ENCODE data around the gene FAM161A.
"Not testable (repeated sequence)": the region's sequence is repeated elsewhere in the genome, so short reads cannot be mapped to it uniquely, and the experiment has no call there.

FAM161A gene

DNA sequence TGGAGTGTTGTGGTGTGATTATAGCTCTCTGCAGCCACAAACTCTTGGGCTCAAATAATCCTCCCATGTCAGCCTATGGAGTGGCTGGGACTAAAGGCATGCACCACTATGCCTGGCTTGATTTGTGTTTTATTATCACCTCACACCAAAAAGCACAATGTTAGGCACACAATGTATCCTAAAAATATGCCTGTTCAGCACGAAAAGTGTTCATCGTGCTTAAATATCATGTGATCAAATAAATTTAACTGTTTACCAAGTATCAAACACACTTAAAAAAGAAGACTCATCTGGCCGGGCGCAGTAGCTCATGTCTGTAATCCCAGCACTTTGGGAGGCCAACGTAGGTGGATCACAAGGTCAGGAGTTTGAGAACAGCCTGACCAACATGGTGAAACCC lies 29.0 kb upstream of the FAM161A start:
- DNase-seq (ENCODE audit: extremely low spot score) = no peak
- ChIA-PET POLR2A (interaction anchor here (0.6 kb wide), 2 partner anchors 381 to 797 kb away, joined by 3 to 4 read pairs; no protein-coding TSS in a partner anchor), CTCF (interaction anchor here (0.7 to 1.4 kb wide), 2 partner anchors 11 to 15 kb away, joined by 3 to 5 read pairs; no protein-coding TSS in a partner anchor)
- TF ChIP-seq, protein P1, sequence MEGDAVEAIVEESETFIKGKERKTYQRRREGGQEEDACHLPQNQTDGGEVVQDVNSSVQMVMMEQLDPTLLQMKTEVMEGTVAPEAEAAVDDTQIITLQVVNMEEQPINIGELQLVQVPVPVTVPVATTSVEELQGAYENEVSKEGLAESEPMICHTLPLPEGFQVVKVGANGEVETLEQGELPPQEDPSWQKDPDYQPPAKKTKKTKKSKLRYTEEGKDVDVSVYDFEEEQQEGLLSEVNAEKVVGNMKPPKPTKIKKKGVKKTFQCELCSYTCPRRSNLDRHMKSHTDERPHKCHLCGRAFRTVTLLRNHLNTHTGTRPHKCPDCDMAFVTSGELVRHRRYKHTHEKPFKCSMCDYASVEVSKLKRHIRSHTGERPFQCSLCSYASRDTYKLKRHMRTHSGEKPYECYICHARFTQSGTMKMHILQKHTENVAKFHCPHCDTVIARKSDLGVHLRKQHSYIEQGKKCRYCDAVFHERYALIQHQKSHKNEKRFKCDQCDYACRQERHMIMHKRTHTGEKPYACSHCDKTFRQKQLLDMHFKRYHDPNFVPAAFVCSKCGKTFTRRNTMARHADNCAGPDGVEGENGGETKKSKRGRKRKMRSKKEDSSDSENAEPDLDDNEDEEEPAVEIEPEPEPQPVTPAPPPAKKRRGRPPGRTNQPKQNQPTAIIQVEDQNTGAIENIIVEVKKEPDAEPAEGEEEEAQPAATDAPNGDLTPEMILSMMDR (IDR thresholded peaks at IDR 0.05; ENCODE audit: control extremely low read depth, extremely low read depth, low read depth, missing control alignments) = no peak

DNA sequence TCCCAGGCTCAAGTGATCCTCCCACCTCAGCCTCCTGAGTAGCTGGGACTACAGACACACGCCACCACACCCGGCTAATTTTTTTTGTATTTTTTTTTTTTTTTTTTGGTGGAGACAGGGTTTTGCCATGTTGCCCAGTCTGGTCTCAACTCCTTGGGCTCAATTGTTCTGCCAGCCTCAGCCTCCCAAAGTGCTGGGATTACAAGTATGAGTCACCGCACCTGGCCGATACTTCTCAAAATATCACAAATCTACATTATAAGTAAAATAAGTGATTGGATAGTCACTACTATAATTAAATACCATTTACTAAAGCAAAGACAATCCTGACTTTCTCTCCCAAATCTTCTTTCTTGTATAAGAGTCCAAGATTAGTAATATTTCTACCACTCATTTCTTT lies 25.5 kb upstream of the FAM161A start:
- CTCF ChIA-PET; DNase-seq (ENCODE audit: extremely low spot score): not testable (repeated sequence)
- POLR2A ChIA-PET = interaction anchor here (0.6 to 0.7 kb wide), 2 partner anchors 115 to 348 kb away, joined by 4 to 6 read pairs; no protein-coding TSS in a partner anchor

DNA sequence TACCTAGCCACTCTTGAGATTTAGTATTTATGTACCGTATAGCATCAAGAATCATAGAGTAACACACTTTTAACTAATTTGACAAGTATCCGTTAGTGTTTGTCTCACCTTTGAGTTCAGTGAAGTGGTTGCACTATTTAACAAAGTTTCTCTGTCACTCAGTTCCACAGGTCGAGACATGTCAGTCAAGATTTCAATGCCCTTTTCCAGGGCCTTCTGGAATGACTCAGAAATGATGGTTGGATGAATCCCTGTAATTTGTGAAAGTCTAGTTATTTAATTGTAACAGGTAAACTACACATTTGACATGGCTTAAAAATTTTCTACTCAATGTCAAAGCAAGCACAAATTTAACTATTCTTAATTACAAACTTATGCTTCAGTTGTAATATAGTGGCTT lies 24.9 kb upstream of the FAM161A start:
- DNase-seq (ENCODE audit: extremely low spot score) = no peak
- TF ChIP-seq, protein P1 (IDR thresholded peaks at IDR 0.05; ENCODE audit: control extremely low read depth, extremely low read depth, low read depth, missing control alignments) = no peak
- CTCF ChIA-PET = interaction anchor here (0.8 kb wide), 1 partner anchor 8 kb away, joined by 3 read pairs; no protein-coding TSS in a partner anchor
- POLR2A ChIA-PET = interaction anchor here (0.7 kb wide), 1 partner anchor 349 kb away, joined by 4 read pairs; no protein-coding TSS in a partner anchor

DNA sequence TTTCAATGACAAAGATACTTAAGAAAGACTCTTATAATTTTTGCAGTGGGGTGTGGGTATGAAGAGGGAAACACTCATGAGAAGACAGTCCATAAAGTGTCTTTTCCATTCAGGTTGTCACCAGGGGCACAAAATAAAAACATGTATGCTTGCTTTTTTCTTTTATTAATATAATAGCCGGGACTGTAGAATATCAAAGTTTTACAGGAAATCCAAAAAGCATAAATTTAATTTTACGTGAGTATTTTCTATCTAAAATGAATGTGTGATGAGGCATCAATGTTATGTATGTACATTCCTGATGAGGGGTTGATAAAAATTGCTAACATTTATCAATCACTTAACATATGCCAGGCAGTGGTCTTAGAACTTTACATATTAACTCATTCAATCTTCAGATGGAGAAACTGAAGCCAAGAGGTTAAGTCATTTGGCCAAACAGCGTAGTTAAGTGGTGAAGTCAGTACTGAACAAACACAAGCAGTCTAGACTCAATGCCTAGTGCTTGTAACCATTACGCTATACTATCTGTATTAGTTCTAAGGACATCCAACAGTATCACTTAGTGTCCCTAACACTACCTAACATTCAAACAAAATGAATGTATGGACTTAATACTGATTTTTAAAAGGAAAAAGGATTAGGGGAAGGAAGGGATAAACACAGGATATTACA lies 23.8 kb upstream of the FAM161A start:
- ChIA-PET CTCF (interaction anchor here (0.8 kb wide), 1 partner anchor 9 kb away, joined by 3 read pairs; no protein-coding TSS in a partner anchor), POLR2A (no interaction called here)
- DNase-seq (ENCODE audit: extremely low spot score) = no peak
- TF ChIP-seq, protein P1 (IDR thresholded peaks at IDR 0.05; ENCODE audit: control extremely low read depth, extremely low read depth, low read depth, missing control alignments) = no peak

DNA sequence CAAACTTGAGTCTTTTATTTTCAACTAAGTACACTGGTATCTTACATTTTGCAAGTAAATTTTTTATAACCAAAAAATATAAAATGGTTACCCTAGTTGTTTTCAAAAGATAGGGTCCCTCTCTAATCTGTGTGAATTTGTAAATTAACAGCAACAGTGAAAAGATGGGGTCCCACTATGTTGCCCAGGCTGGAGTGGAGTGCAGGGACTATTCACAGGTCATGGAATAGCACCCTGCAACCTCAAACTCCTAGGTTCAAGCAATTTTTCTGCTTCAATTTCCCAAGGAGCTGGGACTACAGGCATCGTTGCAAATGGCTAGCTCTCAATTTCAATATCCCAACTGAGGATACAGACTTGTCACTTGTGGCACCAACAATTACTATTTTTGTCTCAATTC lies 22.5 kb upstream of the FAM161A start:
- POLR2A ChIA-PET = no interaction called here
- CTCF ChIA-PET = no interaction called here
- DNase-seq (ENCODE audit: extremely low spot score) = no peak
- TF ChIP-seq, protein P1 (IDR thresholded peaks at IDR 0.05; ENCODE audit: control extremely low read depth, extremely low read depth, low read depth, missing control alignments) = no peak

DNA sequence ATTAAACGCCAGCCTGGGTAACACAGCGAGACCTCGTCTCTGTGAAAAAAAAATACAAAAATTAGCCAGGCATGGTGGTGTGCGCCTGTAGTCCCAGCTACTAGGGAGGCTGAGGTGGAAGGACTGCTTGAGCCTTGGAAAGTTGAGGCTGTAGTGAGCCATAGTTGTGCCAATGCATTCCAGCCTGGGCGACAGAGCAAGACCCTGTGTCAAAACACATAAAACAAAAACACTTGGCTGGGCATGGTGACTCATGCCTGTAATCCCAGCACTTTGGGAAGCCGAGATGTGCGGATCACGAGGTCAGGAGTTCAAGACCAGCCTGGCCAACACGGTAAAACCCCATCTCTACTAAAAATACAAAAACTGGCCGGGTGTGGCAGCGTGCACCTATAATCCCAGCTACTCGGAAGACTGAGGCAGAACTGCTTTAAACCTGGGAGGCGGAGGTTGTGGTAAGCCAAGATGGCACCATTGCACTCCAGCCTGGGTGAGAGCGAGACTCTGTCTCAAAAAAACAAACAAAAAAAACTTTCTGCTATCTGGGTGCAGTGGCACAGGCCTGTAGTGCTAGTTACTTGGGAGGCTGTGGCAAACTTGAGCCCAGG lies 12.7 kb upstream of the FAM161A start:
- POLR2A ChIA-PET; DNase-seq (ENCODE audit: extremely low spot score): not testable (repeated sequence)
- CTCF ChIA-PET = interaction anchor here (1.0 kb wide), 1 partner anchor 8 kb away, joined by 3 read pairs; no protein-coding TSS in a partner anchor

DNA sequence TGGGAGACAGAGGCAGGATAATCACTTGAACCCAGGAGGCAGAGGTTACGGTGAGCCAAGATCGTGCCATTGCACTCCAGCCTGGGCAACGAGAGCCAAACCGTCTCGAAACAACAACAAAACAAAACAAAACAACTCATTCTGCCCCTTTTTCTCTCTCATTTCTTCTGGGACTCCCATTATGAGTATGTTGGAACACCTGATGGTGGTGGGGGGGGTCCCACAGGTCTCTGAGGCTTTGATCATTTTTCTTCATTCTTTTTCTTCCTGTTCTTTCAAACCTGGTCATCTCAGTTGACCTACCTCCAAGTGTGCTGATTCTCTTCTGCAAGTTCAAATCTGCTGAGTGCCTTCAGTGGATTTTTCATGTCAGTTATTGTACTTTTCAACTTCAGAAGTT lies 8.2 kb upstream of the FAM161A start:
- TF ChIP-seq, protein P1 (IDR thresholded peaks at IDR 0.05; ENCODE audit: control extremely low read depth, extremely low read depth, low read depth, missing control alignments) = no peak
- ChIA-PET POLR2A (no interaction called here), CTCF (interaction anchor here (1.3 kb wide), 1 partner anchor 11 kb away, joined by 4 read pairs; no protein-coding TSS in a partner anchor)

More for the DNA sequence above, 8.2 kb upstream of the FAM161A start:
- no peak for DNase-seq (ENCODE audit: extremely low spot score)

Measured in GM10248 (cell line).